NCI-H1694 treated with DMSO at 0.1 percent for 48 hours (cell line): ENCODE data around the gene VAC14.

ENCODE experiments used
- DNase-seq: peaks from one replicate; lab custom pipeline; 2025; lab: John Stamatoyannopoulos, UW

VAC14 gene

DNA sequence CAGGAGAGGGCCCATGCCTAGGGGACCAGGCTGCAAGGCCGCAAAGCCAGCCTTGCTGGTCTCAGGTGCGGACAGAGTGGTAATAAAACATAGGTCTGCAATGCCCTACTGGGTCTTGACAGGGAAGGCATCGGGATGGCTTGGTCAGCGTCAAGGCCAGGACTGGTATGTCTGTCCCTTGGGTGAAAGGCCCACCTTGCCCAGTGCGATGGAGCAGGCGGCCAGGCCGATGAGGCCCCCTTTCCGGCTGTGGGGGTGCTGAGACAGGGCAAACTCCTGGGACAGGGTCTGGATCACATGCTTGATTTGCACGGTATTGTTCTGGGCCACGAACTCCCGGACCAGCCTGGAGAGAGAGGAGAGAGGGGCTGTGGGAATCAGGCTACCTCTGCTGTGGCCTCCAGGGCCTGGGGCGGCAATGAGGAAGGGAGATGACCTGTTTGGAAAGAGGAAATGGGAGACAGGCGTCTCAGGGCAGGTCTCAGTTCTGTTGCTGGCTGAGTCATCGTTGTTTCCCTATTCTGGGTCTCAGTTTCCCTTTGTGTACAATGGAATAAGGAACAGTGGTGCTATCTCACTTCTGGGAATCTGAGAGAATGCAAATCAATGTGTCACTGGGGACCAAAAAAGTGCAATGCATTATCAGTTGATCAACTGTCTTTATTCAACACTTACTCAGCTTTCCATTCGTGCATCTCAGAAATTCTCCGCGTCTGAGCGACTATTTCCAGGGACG, 14.8 kb downstream of the VAC14 start:
- DNase-seq: no peak

DNA sequence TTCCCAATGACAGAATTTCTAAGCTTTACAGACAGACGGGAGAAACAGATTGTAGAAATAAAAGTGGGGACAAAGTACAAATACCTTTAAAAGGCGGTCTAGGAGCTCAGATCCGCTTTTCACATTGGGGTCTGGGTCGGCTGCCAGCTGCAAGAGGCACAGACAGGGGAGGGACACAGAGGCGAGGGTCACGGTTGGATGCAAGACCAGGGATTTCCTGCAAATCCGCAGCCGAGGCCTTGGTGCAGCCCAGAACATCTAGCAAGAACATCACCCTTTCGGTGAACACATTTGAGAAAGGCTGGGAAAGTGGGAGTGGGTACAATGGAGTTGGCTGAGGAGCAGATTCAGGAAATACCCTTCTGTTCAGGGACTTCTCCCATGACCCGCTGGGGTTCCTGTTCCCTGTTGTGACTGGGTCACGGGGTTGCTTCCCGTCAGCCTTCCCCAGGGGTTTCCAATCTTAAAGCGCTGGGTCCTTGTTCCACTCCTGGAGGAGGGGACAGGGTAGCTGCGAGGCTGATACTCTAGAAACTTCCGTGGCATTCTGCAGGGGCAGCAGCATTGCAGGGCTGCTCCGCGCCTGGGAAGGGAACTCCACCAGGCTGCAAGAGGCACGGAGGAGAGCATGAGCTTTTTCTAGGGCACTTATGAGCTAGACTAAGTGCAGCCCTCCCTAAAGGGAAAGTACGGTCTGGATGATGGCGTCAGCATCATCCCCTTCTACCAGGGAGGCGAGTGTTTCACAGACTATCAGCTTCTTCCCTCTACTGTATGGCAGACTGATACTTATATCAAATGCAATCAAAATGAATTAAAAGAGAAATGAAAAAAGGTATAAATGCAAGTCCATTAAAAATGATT, 16.0 kb downstream of the VAC14 start:
- no peak for DNase-seq

DNA sequence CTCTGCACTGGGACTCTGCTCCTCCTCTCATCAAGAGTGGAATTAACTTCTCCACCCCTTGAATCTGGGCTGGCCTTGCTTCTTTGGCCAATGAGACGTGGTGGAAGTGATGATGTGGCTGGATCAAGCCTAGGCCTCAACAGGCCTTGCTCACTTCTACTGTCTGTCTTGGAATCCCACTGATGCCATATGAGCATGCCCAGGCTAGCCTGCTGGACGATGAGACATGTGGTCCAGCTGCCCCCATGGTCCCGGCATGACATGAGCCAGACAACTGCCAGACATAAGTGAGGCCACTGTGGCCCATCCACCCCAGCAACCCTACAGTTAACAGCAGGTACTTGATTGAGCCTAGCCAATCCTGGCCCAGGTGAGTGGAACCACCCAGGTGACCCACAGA, 18.7 kb downstream of the VAC14 start:
- no peak for DNase-seq

DNA sequence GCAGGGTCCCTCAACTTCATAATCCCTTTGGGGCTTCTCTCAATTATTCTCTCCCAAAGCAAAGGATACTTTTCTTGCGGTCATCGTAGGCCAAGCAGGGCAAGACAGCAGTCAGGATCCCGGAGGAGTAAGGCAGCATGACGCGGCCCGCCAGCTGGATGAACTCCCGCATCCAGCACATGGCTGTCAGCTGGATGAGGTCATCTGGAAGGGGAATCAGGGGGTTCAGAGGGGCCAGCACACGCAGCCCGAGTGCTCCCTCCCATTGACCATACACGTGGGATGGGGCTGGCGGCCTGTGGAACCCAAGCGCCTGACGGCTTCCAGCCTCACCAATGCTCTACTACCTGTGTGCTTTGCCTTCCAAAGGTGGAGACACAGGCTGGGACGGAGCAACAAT, 19.2 kb downstream of the VAC14 start:
- DNase-seq: no peak

DNA sequence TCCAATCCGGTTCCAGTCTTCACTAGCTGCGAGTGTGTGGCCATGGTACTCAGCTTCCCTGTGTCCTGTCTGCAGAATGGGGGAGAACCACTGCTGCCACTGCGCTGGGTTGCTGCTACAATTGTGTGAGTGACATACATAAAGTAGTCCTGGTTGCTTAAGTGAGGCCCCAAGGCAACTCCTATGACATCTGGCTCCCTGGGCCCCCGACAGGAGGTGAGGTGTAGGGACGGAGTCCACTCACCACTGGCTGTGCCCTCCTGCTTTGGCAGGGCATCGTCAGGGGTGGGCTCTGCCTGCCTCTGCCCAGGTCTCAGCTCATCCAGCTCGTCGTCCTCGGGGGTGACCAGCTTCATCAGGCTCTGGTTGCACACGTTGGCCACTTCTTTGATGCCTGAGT, 20.4 kb downstream of the VAC14 start:
- DNase-seq: no peak

DNA sequence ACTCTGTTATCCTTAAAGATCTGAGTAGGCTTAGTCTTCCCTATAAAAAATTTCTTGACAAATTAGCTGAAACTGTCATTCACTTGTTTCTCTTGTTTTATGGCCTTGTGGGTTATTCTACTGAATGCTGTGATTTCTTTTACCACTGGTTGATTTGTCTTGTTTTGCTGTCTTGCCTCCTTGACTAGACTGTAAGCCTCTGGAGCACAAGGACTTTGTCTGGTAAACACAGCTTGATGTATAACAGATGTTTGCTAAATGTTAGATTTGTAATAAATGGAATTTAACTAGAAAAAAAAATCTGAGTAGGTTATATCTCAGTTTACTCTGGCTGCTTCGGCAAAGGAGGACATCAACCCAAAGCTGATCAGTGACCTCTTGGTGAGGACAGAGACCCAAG, 21.6 kb downstream of the VAC14 start:
- DNase-seq: no peak

DNA sequence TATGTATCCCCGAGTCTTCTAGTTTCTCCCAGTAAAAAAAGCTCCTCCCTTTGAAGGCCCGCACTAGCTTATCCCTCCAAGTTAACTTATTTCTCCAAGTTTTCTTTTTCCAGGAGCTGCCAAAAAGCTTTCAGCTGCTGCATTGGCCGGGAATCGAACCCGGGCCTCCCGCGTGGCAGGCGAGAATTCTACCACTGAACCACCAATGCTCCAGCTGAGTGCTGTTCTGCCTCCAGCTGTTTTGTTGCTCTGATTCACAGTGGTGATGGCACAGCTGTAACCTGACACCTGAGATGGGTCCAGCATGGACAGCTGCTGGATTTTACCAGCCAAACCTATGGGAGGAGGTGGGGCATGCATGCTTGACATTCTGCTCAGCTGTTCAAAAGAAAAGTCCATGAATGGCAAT, 22.1 kb downstream of the VAC14 start:
- no peak for DNase-seq

DNA sequence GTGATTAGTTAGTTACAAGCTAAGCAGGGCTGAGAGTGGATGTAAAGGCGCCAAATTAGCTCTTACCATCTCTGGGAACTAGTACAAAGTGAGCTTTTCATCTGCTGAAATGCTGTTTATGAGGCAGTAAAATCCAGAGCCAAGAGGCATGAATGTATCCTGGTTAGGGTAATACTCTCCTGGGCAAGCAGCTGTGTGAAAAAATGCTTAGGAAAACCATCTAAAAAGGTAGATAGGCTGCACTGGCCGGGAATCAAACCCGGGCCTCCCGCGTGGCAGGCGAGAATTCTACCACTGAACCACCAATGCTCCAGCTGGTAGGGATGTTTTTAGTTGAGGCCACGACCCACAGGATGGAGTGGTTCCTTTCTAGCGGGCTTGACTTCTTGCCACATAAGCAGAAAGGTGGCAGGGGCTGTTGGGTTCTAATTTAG, 23.0 kb downstream of the VAC14 start:
- DNase-seq: no peak

DNA sequence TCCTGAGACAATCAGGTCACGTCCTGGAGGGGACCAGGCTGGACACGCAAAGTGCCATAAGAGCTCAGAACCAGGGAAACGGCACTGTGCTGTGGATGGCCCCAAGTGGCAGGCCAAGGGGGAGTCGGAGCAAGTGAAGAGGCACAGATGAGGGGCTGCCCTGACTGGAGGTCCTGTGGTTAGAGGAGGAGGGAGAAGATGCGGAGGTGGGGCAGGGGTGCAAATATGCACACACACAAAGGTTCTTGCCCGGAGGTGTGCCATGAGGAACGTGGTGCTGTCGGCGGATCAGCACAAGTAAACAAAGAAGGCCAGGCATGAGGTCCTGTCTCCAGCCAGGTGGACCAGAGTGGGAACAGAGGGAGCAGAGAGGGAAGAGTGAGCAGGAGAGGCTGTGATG, 23.5 kb downstream of the VAC14 start:
- DNase-seq: no peak

DNA sequence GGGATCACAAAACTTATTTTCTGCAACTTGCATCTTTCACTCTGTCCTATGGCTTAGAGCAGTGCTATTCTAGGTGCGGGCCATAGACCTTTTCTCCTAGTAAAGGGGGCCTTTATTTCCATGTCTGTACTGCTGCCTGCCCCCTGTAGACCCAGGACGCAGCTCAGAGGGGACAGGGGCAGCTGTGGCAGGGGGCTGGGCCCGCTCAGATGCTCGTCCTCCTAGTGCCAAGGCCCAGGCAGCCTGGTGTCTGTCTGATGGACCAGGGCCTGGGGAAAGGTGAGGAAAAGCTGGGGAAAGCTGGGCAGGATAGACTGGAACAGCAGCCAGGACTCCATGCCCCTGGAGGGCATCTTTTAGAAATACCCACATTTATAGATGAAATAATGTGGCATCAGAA, 25.6 kb downstream of the VAC14 start:
- DNase-seq: no peak

DNA sequence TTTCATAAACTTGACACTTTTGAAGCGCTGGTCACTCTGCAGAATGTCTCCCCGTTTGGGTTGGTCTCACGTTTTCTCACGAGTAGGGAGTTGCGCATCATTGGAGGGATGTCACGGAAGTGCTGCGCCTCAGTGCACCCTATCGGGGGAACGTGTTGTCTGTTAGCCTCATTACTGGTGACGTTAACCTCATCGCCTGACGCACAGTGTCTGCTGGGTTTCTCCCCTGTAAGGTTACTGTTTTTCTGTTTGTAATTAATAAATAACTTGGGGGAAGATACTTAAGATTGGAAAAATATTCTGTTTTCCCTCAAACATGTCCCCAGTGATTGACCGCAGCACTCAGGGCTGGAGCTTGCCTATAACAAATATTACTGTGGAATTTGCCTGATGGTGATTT, 26.7 kb downstream of the VAC14 start:
- no peak for DNase-seq

DNA sequence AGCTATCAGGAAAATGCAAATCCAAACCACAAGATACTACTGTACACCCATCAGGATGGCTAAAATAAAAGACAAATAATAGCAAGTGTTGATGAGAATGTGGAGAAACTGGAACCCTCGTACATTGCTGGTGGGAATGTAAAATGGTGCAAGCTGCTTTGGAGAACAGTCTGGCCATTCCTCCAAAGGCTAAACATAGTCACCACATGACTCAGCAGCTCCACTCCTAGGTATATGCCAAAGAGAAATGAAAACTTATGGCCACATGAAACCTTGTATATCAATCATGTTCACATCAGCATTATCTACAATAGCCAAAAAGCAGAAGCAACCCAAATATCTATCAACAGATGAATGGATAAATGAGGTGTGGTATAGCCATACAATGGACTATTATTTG, 28.5 kb downstream of the VAC14 start:
- DNase-seq: no peak

DNA sequence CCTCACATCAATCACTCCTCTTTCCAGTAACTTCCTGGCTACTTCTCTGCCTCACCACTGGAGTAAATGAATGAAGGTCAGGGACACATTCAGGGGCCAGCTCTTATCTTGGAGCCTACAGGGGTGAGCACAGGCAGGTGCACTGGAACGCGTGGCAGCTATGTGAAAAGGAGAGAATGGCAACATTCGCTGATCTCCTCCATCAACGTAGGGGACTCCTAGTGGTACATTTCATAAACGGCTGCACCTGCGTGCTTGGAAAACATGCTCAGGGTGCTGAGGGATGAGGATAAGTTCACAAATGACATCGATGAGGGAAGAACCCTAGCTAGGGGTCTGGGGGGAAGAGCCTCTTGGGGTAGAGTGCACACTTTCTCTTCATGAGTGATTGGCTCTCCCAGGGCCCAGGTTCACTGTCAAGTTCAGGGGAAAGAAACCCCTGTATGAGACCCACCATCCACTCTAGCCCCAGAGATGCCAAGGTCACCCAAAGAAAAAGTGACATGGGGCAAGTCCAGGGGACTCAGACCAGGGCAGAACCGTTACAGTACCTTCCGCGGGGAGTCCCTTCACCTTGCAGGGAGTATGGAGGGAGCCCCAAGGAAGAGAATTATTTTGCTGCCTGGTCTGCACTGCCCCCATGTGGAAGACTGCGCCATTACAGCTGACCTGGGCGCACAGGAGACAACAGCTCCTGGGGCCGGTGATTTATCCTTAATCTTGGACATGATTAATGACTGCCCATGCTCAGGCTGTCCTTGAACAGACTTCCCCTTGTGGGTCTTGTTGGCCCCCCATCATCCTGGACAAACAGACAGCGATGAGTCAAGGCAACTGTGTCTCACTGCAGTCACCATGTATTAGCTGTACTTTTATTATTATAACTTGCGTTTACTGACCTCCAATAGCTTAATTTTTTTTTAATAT, 30.1 kb downstream of the VAC14 start:
- peak; percentile 14 for DNase-seq

DNA sequence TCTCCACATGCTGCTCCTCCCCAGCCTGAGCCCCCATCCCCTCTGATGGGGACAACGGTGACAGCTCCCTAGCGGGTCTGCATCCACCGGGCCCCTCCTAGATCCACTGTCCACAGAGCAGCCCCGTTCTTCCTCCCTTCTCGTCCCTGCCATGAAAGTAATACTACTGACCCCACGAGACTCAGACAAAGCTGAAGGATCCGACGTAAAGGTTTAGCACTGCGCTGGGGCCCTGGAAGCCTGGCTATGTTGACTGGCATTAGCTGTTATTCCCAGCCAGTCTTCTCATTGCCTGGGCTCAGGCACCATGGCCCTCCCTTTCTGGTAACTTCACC, 30.7 kb downstream of the VAC14 start:
- DNase-seq: no peak

DNA sequence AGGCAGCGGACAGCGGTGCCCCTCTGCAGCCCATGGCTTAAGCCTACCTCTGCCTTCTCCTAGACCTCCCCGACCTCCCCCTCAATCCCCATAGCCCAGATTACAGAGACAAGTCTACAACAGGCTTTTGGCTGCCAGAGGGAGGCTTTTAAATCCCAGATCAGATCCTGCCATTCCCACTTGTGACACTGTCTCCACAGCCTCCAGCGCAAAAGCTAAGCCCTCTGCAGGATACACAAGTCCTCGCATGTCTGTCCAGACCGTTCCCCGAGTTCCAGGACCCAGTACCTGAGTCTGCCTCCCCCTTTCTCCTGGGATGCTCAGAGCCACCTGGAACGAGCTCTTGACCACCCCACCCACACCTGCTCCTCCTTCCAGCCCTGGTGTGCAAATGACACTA, 31.2 kb downstream of the VAC14 start:
- no peak for DNase-seq

DNA sequence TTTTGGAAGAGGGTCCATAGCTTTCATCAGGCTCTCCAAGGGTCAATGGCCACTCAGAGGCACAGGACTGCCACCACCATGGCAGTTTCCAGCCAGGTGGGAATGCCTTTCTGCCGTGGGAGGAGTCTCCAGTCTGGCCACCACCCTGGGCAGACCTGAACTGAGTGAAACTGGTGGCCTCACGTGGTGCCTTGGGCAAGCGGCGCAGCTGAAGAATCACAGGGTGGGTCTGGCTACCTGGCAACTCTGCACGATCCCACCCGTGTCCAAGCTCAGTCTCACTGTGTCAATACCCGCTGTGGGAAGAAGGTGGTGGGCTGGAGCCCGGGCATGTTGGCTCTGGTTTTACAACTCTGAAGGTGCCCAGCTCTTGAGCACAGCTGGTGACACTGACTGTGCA, 31.8 kb downstream of the VAC14 start:
- peak; percentile 8 for DNase-seq

DNA sequence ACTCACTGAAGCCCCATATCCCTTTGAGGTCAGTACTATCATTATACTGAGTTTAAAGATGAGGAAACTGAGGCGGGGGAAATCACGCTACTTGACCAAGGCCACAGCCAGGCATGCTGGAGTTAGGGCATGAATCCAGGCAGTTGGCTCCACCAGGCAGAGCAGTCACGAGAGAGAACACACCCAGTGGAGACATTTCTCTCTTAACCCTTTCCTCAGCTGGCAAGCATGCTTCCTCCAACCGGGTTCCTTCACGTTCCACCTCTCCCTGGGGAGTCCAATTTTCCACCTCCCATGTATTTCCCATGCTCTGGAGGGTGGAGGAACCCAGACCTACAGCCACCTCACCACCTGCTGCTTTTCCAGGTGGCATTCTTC, 32.8 kb downstream of the VAC14 start:
- no peak for DNase-seq

DNA sequence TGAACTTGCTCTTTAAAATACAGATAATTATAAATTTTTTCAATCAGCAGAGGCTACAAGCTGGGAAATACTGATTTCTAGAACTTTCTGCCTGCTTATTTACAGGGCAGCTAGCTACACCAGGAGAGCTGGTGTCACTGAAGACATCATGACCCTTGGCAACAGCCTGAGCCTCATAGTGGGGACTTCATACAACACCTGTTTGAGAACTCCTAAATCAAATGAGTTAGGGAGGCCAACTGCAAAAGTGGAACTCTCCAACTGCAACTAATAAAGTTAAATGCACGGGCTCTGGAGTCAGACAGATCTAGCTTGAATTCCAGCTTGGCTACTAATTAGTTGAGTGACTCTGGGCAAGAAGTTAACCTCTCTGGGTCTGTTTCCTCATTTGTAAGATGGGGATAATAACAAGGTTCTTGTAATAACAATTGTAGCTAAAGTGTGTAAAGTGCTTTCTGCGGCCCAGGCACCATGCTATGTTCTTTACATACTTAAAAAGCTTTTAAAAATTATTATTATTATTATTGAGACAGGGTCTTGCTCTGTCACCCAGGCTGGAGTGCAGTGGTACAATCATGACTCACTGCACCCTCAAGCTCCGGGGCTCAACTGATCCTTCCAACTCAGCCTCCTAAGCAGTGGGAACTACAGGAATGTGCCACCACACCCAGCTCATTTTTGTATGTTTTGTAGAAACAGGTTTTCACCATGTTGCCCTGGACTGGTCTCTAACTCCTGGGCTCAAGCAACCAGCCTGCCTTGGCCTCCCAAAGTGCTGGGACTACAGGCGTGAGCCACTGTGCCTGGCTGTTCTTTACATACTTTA, 33.4 kb downstream of the VAC14 start:
- no peak for DNase-seq

DNA sequence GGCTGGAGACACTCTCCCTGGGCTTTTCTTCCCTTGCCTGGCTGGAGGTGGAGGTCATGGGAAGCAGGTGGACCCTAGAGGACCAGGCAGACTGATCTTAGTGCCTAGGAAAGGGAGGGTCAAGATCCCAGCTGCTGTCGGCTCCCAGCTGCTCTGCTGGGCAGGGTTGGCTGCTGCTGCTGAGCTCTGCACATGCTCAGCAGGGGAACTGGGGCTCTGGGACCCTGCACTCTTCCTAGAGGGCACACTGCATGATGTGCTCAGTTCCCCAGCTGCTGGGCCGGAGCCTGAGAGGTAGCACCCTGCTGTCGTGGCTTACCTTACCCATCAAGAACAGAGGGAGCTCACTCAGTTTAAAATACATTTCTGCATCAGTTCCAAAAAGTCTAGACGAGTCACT, 34.3 kb downstream of the VAC14 start:
- DNase-seq: no peak

DNA sequence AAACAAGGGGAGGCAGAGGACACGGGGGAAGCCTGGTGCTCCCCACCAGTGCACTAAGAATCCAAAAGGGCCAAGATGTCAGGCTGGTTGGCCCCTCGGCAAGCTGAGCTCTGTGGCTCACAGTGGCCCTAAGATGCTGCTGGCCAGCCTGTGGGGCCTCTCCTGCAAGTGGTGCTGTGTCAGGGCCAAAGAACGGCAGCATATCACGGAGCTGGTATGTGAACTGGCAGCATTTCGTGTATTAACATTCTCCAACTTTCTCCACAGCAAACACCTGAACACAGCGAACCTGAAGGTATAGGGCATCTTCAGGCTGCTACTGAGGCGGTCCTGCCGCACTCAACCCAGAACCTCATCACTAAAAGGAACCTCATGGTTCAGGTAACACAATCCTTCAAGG, 34.8 kb downstream of the VAC14 start:
- no peak for DNase-seq

DNA sequence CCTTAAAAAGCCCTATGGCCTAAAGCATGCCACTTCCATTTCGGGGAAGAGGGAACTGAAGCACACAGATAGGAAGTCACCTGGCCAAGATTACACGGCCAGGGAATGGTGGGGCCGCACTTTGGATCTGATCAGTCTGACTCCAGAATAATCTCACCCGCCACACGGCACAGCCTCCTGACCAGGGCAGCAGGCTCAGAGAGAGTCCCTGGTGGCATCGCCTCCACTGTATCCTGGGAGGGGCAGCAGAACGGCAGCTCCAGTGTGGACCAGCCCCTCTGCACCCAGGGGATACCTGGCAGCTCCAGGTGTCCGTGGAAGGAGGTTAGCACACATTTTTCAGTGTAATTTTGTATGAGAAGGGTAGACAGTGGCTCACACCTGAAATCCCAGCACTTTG, 35.5 kb downstream of the VAC14 start:
- DNase-seq: no peak

DNA sequence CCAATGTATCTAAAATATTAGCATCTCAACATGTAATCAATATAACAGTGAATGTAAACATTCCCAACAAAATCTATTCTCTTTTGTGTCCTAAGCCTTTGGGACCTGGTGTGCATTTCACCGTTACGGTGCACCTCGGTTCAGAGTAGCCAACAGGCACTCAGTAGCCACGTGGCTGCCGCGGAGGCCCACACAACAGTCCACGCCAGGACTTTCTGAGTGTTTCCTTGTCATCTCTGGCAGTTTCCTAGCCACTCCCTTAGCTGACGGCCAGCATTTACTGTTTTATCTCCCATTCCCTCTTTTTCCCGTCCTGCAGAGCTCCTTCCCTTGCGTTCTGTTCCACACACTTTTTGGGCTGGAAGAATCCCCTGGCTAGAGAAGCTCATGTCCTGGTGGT, 36.3 kb downstream of the VAC14 start:
- no peak for DNase-seq
